Measurements from ENCODE around the gene DIDO1. TPM values are rescaled to one million over a fixed set of nuclear protein-coding genes. Genes with fewer than 3 reads are reported as not detected.

DIDO1 gene
- total RNA-seq, 1 donor from 2014 or later = 53.6 TPM

- H3K9me3 Mint-ChIP-seq (ENCODE audit: unreplicated experiment) = no peaks in the 10 kb centered on the region
- no peak overlapping the region for H3K27ac Mint-ChIP-seq (ENCODE audit: unreplicated experiment)
- TF ChIP-seq CTCF (IDR thresholded peaks at IDR 0.05) = no peak
- H3K27me3 Mint-ChIP-seq (ENCODE audit: unreplicated experiment) = no peaks in the 10 kb centered on the region
- H3K4me1 Mint-ChIP-seq (ENCODE audit: unreplicated experiment) = peaks cover 17% of the 10 kb centered on the region
- no peak overlapping the region for H3K4me3 Mint-ChIP-seq (ENCODE audit: unreplicated experiment)
- no peak for DNase-seq (ENCODE audit: extremely low spot score, unreplicated experiment)
- peaks cover 64% of the 10 kb centered on the region for H3K36me3 Mint-ChIP-seq (ENCODE audit: unreplicated experiment)
Measured at GRCh38 chr20:62910217-62910766, 16.0 kb downstream of the DIDO1 start.

- TF ChIP-seq CTCF (IDR thresholded peaks at IDR 0.05) = no peak
- DNase-seq (ENCODE audit: extremely low spot score, unreplicated experiment) = no peak
- H3K27ac Mint-ChIP-seq (ENCODE audit: unreplicated experiment) = no peak overlapping the region
- peaks cover 8% of the 10 kb centered on the region for H3K4me1 Mint-ChIP-seq (ENCODE audit: unreplicated experiment)
- no peak overlapping the region for H3K4me3 Mint-ChIP-seq (ENCODE audit: unreplicated experiment)
- H3K9me3 Mint-ChIP-seq (ENCODE audit: unreplicated experiment) = no peaks in the 10 kb centered on the region
- no peaks in the 10 kb centered on the region for H3K27me3 Mint-ChIP-seq (ENCODE audit: unreplicated experiment)
- H3K36me3 Mint-ChIP-seq (ENCODE audit: unreplicated experiment) = peaks cover 74% of the 10 kb centered on the region
Measured at GRCh38 chr20:62908971-62909791, 17.1 kb downstream of the DIDO1 start.

GRCh38 chr20:62907384-62908317, 18.7 kb downstream of the DIDO1 start:
- TF ChIP-seq CTCF (IDR thresholded peaks at IDR 0.05) = peak; percentile 50
- H3K4me3 Mint-ChIP-seq (ENCODE audit: unreplicated experiment) = no peak overlapping the region
- H3K4me1 Mint-ChIP-seq (ENCODE audit: unreplicated experiment) = peaks cover 10% of the 10 kb centered on the region
- H3K9me3 Mint-ChIP-seq (ENCODE audit: unreplicated experiment) = no peaks in the 10 kb centered on the region
- DNase-seq (ENCODE audit: extremely low spot score, unreplicated experiment) = no peak
- H3K27ac Mint-ChIP-seq (ENCODE audit: unreplicated experiment) = no peak overlapping the region
- peaks cover 82% of the 10 kb centered on the region for H3K36me3 Mint-ChIP-seq (ENCODE audit: unreplicated experiment)
- no peaks in the 10 kb centered on the region for H3K27me3 Mint-ChIP-seq (ENCODE audit: unreplicated experiment)

GRCh38 chr20:62906647-62907375, 19.5 kb downstream of the DIDO1 start:
- Mint-ChIP-seq H3K4me1 (ENCODE audit: unreplicated experiment) (peaks cover 10% of the 10 kb centered on the region), H3K4me3 (ENCODE audit: unreplicated experiment) (no peak overlapping the region), H3K27ac (ENCODE audit: unreplicated experiment) (no peak overlapping the region), H3K9me3 (ENCODE audit: unreplicated experiment) (no peaks in the 10 kb centered on the region), H3K27me3 (ENCODE audit: unreplicated experiment) (no peaks in the 10 kb centered on the region), H3K36me3 (ENCODE audit: unreplicated experiment) (peaks cover 84% of the 10 kb centered on the region)
- DNase-seq (ENCODE audit: extremely low spot score, unreplicated experiment) = no peak
- no peak for TF ChIP-seq CTCF (IDR thresholded peaks at IDR 0.05)

All from osteocyte (in vitro differentiated cells).